Subcutaneous abdominal adipose tissue (tissue), 5 donors: ENCODE results near the gene SWSAP1.
"Not testable (repeated sequence)": the region's sequence is repeated elsewhere in the genome, so short reads cannot be mapped to it uniquely, and the experiment has no call there.

Experiments
- H3K27ac ChIP-seq: one replicate; pipeline ENCODE4 v1.7.0; 2013; ENCODE audit warnings: low read depth, mild to moderate bottlenecking, inconsistent platforms, low read length, moderate library complexity
- H3K27me3 ChIP-seq, 5 donors: one replicate each; pipeline ENCODE4 v1.7.0; 2013; ENCODE audit warnings: low read length in 5 of 5, inconsistent platforms in 1 of 5; ENCODE audit not compliant: control insufficient read depth in 5 of 5, insufficient read depth in 4 of 5
- H3K36me3 ChIP-seq, 5 donors: one replicate each; pipeline ENCODE4 v1.7.0; 2013; ENCODE audit warnings: low read length in 5 of 5; ENCODE audit not compliant: control insufficient read depth in 5 of 5, insufficient read depth in 5 of 5
- H3K4me1 ChIP-seq, 5 donors: one replicate each; pipeline ENCODE4 v1.7.0; 2013; ENCODE audit warnings: low read length in 5 of 5, mild to moderate bottlenecking in 3 of 5, moderate library complexity in 1 of 5; ENCODE audit not compliant: control insufficient read depth in 5 of 5, insufficient read depth in 5 of 5
- H3K4me3 ChIP-seq, 5 donors: one replicate each; pipeline ENCODE4 v1.7.0; 2013; ENCODE audit warnings: low read length in 5 of 5, low read depth in 1 of 5
- H3K9ac ChIP-seq, 5 donors: one replicate each; pipeline ENCODE4 v1.7.0; 2013; ENCODE audit warnings: low read length in 5 of 5, mild to moderate bottlenecking in 4 of 5, moderate library complexity in 3 of 5
- H3K9me3 ChIP-seq, 5 donors: one replicate each; pipeline ENCODE4 v1.7.0; 2013; ENCODE audit warnings: low read length in 5 of 5; ENCODE audit not compliant: control insufficient read depth in 5 of 5
- donor health status: healthy.
- donor health status: healthy.
- donor health status: healthy.
- donor health status: healthy.
- donor health status: healthy.

Gene SWSAP1

DNA sequence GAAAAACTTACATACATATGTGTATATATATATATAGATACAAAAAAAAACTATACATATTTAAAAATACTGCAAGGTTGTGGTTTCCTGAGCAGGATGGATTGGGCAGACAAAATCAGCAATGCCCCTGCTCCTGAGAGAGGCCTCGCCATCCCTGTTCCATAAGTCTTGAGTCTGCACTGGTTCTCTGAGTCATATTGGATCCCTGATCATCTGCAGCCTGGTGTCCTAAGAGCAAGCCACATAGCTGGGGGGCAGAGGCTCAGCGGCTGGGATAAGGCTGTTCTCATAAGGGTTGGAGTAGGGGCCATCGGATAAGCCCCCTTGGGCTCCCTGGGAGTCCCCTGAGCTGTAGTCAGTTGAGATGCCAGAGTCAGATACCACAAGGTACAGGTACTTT is 3.3 kb downstream of the SWSAP1 start:
- H3K36me3 ChIP-seq: peaks cover 0 to 9% (median 6%) of the 10 kb centered on the region in 5 donors
- H3K9ac ChIP-seq: no peak overlapping the region
- H3K9me3 ChIP-seq: no peaks in the 10 kb centered on the region
- H3K27ac ChIP-seq: no peak overlapping the region
- H3K4me3 ChIP-seq: no peak overlapping the region
- peaks cover 6 to 51% (median 46%) of the 10 kb centered on the region in 5 donors for H3K4me1 ChIP-seq
- H3K27me3 ChIP-seq: peaks cover 2 to 8% (median 3%) of the 10 kb centered on the region in 5 donors

DNA sequence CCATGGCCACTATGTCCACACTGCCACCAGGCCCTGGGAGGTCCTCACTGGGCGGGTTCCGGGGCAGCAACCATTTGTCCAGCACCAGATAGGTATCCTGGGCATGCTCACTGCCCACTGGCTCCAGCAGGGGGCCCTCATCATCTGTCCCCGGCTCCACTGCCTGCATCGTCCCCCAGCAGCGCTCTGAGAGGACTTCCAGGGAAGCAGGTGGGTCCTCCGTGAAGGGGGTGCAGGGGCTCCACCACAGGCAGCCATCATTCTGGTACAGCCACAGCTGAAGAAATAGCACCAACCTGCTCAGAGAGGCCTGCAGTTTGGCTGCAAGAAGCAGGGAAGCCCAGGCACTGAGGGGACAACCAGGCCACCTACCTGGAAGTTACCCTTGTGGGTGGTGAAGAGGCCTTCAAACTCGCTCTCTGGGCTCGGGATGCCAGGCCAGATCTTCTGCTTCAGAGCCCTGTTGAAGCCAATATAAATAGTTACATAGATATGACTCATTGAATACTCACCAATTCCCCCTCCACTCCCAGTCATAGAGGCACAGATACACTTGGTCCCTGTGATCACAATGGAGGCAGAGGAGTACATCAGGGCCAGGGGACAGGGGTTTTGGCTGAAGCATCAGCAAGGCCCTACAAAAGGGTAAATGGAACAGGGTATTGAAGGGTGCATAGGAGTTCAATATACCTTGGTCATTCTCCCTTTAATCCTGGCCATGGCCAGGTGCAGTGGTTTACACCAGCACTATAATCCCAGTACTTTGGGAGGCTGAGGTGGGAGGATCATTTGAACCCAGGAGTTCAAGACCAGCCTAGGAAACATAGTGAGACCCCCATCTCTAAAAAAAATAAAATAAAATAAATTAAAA is 4.1 kb downstream of the SWSAP1 start:
- H3K27me3 ChIP-seq: peaks cover 5 to 14% (median 8%) of the 10 kb centered on the region in 5 donors
- H3K36me3 ChIP-seq: peaks cover 0 to 9% (median 6%) of the 10 kb centered on the region in 5 donors
- H3K9me3 ChIP-seq: no peaks in the 10 kb centered on the region
- no peak overlapping the region for H3K27ac ChIP-seq
- no peak overlapping the region for H3K4me3 ChIP-seq
- no peak overlapping the region for H3K9ac ChIP-seq
- H3K4me1 ChIP-seq: peaks cover 6 to 59% (median 54%) of the 10 kb centered on the region in 5 donors

DNA sequence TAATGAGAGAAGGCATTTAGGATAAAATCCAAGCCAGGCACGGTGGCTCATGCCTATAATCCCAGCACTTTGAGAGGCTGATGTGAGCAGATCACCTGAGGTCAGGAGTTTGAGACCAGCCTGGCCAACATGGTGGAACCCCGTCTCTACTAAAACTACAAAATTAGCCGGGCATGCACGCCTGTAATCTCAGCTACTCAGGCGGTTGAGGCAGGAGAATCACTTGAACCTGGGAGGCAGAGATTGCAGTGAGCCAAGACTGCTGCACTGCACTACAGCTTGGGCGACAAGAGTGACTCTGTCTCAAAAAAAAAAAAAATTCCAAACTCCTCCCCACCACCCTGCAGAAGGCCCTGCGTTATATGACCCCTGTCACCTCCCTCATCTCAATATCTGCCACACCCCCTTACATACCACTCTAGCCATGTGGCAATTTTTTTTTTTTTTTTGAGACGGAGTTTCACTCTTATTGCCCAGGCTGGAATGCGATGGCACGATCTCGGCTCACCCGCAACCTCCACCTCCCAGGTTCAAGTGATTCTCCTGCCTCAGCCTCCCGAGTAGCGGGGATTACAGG is 4.9 kb downstream of the SWSAP1 start:
- peaks cover 6 to 59% (median 54%) of the 10 kb centered on the region in 5 donors for H3K4me1 ChIP-seq
- H3K27me3 ChIP-seq: peaks cover 5 to 14% (median 8%) of the 10 kb centered on the region in 5 donors
- H3K9ac ChIP-seq, H3K27ac ChIP-seq, H3K36me3 ChIP-seq, H3K4me3 ChIP-seq, H3K9me3 ChIP-seq: not testable (repeated sequence)

DNA sequence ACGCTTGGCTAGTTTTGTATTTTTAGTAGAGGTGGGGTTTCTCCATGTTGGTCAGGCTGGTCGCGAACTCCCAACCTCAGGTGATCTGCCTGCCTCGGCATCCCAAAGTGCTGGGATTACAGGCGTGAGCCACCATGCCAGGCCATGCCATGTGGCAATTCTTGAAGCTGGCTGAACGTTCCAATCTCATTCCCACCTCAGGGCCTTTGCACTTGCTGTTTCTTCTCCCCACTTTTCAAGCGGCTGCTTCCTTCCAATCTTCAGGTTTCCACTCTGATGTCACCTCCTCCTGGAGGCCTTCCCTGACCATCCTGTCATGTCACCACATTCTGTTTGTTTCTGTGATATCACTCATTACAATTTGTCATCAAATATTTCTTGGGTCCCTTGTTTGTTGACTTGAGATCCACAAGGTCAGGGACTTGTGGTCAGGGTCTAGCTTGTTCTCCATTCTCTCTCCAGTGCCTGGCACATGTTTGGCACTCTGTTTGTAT is 5.4 kb downstream of the SWSAP1 start:
- no peaks in the 10 kb centered on the region for H3K9me3 ChIP-seq
- peaks cover 5 to 14% (median 8%) of the 10 kb centered on the region in 5 donors for H3K27me3 ChIP-seq
- H3K4me3 ChIP-seq: peak overlapping the region in 1 of 5 donors; percentile 82
- H3K4me1 ChIP-seq: peaks cover 5 to 62% (median 55%) of the 10 kb centered on the region in 5 donors
- peaks cover 0 to 9% (median 6%) of the 10 kb centered on the region in 5 donors for H3K36me3 ChIP-seq
- no peak overlapping the region for H3K27ac ChIP-seq
- H3K9ac ChIP-seq: peak overlapping the region in 1 of 5 donors; percentile 89

DNA sequence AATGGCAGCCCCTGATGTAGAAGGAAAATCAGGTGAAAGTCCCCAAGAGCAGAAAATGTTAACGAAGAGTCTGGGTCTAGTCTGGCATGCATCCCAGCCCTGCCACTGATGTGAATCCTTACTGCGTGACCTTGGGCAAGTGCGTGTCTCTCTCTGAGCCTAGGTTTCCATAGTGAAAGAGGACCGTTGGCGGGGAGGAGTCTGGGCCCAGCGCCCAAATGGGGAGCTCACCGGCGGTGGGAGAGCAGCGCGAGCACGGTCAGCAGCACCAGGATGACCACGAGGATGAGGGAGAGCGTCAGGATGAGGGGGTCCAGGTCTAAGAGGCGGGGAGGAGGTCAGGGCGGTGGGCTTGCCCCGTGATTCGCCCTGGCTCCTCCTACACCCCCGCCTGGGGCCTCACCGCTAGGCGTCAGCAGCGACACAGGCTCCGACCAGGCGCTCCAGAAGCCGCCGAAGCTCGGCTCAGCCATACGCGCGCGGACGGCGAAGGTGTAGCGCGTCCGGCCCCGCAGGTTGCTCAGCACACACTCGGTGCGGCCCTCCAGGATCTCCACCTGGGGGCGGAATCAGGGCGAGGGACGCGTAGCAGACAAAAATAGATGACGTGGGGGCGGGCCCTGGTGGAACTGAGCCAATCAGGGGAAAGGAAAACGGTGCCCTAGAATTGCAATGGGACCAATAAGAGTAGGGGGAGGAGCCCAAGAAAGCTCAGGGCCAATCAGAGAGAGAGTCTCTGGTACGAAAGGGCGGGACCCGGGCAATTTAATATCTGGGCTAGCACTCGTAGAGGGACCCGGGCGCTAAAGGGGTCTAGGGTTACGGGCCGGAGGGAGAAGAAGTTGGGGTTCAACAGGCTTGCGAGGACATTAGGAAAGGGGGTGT is 6.4 kb downstream of the SWSAP1 start:
- H3K4me1 ChIP-seq: peaks cover 5 to 54% (median 47%) of the 10 kb centered on the region in 5 donors
- peaks cover 5 to 14% (median 8%) of the 10 kb centered on the region in 5 donors for H3K27me3 ChIP-seq
- H3K9ac ChIP-seq: peak overlapping the region; percentile 47 to 89 (median 68)
- H3K9me3 ChIP-seq: no peaks in the 10 kb centered on the region
- H3K36me3 ChIP-seq: peaks cover 0 to 9% (median 6%) of the 10 kb centered on the region in 5 donors
- H3K4me3 ChIP-seq: peak overlapping the region; percentile 57 to 86 (median 74)
- peak overlapping the region; percentile 74 for H3K27ac ChIP-seq

DNA sequence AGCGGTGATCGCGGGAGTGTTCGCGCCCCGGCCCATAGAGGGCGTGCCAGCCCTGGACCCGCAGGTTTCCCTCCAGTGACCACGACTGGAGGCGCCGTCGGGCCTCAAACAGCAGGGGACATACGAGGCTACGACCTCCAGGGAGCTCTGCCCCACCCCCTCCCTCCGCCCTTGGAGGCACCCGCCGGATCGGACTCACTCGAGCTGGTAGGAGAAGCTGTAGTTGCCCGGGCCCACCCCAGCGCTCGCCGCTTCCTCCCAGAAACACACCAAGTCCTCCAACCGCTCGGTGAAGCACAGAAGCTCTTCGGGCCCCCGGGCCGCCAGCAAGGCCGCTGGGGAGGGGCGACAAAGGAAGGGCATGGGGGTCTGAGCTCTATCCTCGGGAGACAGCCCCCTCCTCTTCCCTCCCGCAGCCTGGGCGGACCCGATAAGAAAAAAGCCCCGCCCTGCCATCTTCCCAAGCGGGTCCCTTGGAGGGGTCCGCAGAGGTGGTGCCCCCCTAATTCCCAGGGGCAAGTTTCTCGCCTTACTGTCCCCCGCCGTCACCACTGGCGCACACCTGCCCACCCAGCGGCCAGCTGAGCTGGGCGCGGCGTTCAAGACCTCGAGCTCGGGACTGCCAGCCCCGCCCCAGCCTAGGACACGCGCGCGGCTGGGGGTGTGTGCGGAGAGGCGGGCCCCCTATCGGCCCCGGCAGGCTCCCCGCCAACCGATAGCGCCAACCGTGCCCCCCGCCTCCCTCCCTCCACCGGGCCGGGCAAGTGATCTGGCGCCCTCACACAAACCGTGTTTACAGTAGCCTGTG is 8.6 kb downstream of the SWSAP1 start:
- Histone ChIP-seq H3K27ac (no peak overlapping the region), H3K9ac (peak overlapping the region in 3 of 5 donors; percentile 8 to 59 (median 55)), H3K36me3 (peaks cover 0 to 7% (median under 1%) of the 10 kb centered on the region in 5 donors), H3K27me3 (peaks cover 5 to 14% (median 8%) of the 10 kb centered on the region in 5 donors), H3K9me3 (no peaks in the 10 kb centered on the region), H3K4me1 (peaks cover 5 to 50% (median 40%) of the 10 kb centered on the region in 5 donors), H3K4me3 (peak overlapping the region in 4 of 5 donors; percentile 39 to 60 (median 50))

DNA sequence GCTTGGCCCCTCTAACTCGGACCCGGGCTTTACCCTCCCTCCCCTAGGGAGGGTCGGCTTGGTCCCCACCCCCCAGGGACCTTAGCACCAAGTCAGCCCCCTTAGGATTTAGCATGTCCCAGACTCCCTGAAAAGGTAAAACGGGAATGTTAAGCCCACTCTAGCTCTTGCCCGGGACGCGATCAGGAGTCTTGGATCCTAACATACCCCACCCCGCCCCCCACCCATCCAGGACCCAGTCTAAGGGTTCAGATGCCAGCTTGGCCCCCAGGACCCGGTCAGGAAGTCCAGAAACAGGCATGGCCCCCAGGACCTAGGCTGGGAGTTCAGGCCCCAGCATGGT is 9.2 kb downstream of the SWSAP1 start:
- Histone ChIP-seq H3K36me3 (peaks cover 0 to 2% (median 0%) of the 10 kb centered on the region in 5 donors), H3K9me3 (no peaks in the 10 kb centered on the region), H3K4me1 (peaks cover 5 to 50% (median 40%) of the 10 kb centered on the region in 5 donors), H3K9ac (peak overlapping the region in 3 of 5 donors; percentile 10 to 59 (median 39)), H3K27me3 (peaks cover 5 to 14% (median 8%) of the 10 kb centered on the region in 5 donors), H3K4me3 (peak overlapping the region in 4 of 5 donors; percentile 39 to 60 (median 50)), H3K27ac (no peak overlapping the region)

DNA sequence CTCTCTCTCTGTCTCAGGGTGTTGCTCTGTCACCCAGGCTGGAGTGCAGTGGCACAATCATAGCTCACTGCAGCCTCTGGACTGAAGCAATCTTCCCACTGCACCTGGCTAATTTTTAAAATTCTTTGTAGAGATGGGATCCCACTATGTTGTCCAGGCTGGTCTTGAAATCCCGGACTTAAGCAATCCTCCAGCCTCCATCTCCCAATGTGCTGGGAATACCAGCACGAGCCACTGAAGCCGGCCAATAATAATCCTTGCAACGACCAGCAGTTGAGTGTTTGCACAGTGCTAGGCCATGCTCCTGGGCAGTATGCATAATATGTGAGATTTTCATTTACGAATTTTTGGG is 10.3 kb downstream of the SWSAP1 start:
- H3K4me1 ChIP-seq: peaks cover 5 to 50% (median 40%) of the 10 kb centered on the region in 5 donors

More for the DNA sequence above, 10.3 kb downstream of the SWSAP1 start:
- no peaks in the 10 kb centered on the region for H3K9me3 ChIP-seq
- peaks cover 5 to 14% (median 8%) of the 10 kb centered on the region in 5 donors for H3K27me3 ChIP-seq
- no peak overlapping the region for H3K4me3 ChIP-seq
- no peak overlapping the region for H3K9ac ChIP-seq
- no peaks in the 10 kb centered on the region for H3K36me3 ChIP-seq
- H3K27ac ChIP-seq: no peak overlapping the region
